HG03097 (cell line): Measurements from ENCODE around the gene KRT81.
"Not testable (repeated sequence)": the region's sequence is repeated elsewhere in the genome, so short reads cannot be mapped to it uniquely, and the experiment has no call there.

Experiments
- ATAC-seq: cut with Tn5 transposase; IDR thresholded peaks from one replicate; pipeline ENCODE4 v1.9.1; 2021; ENCODE audit not compliant: unreplicated experiment, low FRiP score

KRT81 gene

DNA sequence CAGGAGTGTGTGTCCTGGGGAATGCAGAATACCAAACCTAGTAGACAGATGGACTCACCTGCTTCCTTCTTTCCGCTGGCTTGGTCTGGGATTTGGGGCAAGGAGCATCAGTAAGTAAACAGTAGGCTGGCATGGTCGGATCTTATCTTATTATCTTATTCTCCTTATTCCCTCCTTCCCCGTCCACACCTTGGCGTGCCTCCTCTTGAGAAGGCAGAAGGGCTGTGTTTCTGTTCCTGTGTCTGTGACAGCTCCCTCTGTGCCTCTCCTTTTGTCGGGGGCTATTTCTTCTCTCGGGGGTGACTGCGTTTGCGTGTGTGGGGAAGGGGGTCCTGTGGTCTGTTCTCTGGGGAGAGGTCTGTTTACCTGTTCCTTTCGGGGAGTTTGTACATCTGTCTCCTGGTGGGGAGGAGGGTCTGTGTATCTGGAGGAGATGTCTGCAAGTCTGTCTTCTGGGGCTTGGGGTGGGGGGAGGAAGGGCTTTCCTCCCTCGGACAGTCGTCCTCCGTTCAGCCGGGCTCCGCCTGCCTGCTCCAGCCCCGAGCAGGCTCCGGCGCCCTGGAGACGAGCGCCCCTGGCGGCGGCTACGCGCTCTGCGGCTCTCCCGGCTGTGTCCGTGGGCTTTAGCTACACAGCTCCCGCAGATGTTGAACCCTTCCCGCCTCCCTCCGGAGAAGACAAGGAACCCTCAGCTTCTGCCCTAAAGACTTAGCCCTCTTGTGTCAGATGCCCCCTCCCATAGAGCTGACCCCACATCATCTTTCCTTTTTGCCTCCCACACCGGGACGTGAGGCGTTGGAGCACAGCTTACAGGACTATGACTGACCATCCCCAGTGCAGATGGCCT lies 12.5 kb downstream of the KRT81 start:
- peak; percentile 67 for ATAC-seq

DNA sequence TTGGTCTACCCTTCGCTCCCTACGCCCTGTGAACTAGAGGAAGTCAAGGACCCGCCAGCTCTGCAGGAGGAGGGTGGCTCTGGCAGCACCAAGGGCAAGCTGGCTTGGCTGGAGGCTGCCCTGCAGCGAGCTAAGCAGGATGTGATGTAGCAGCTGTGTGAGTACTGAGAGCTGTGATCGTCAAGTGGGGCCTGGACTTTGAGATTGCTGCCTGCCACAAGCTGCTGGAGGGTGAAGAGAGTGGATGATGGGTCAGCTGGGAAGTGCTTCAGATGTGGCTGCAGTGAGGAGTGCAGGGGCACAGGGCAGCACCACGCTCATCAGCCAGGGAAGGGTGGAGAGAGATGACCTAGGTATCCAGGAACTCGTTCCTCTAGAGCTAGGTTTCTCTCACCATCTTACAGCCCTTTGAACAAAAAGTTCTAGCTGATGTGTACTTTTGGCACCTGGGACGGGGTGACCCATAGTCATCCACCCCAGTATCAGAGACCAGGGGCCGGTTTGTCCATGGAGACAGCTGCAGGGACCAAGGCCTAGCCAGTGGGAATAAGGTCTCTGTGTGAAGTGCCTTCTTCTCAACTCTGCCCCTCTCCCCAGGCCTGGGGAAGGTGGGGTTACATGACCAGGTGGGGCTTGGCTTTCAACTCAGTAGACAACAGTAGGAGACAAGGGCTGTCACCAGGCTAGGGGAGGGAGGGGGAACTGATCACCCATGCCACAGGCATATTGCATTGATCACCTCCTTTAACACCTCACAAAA lies 13.7 kb downstream of the KRT81 start:
- ATAC-seq, result no peak

GRCh38 chr12:52275686-52276085 lies 15.6 kb downstream of the KRT81 start:
- no peak for ATAC-seq

GRCh38 chr12:52274521-52275120 lies 16.7 kb downstream of the KRT81 start, which contains the start of gene KRT86:
Gene KRT86 (plus strand): TSS chr12:52274645. CDS start chr12:52301917, 27,272 bp downstream.
- no peak for ATAC-seq

DNA sequence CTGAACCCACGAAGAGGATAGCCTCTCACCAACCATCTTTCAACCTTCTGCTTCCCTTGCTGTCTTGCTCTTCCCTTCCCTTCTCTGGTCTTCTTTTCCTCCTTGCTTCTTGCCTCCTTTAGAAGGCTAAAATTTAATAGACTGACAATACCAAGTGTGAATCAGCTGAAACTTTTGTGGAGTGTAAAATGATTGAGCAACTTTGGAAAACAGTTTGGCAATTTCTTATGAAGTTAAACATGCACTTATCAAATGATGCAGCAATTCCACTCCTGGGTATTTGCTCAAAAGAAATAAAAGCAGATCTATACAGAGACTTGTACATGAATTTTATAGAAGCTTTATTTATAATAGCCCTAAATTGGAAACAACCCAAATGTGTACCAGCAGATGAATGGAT lies 20.2 kb downstream of the KRT81 start:
- no peak for ATAC-seq

DNA sequence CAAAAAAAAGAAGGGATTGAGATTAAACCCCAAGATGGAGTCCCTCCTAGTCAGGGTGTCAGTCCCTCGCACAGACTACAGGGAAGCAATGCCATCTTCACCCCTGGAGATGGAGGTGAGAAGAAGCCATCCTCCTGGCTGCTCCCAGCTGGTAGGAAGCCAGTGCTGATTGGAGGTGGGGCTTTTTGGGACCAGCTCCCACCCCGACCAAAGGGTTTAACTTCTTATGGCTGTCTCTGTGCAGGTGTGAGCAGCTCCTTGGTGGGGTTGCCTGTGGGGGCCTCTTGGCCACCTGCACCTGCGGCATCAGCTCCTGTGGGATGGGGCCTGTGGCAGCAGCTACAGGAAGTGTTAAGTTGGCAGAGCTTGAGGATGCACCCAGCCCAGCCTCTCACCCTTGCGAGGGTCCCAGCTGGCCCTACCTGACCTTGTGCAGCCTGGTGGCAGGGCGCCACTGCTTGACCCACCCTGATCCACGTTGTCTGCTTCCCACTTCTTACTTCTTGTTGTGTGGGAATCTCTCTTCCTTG lies 20.7 kb downstream of the KRT81 start:
- no peak for ATAC-seq

DNA sequence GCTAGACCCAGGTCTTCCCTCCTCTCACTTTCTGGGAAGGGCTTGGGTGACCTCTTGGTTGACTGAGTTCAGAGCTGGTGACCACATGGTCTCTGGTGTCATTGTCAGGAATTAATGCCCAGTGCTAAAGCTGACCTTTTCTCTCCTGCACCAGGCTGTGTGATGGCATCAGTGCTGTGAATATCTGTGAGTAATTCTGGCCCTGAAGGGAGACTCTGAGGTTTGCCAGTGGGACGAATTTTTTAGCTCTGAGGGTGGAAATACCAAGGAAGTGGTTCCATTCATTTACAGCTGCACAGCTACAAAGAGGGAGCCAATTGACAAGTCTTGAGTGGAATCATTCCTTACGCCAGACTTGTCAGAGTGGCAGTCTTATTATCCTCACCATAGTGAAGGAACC lies 23.1 kb downstream of the KRT81 start:
- ATAC-seq, result no peak

DNA sequence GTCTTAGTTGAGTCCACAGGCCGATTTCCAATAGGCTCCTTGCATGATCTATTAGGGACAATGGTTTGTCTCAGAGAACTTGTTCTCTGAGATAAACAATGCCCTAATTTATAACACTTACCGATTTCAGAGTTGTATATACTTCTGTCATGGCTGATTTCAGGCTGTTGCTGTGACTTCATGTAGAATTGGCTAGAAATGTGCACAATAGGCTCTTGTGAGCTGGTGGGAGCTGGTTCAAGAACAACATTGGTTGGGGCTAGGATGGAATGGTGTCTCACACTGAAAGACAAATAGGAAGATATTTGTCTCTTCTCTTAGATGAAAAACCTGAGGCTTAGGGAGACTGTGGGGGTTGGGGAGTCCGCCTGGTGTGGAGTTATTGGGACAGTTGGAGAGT lies 23.6 kb downstream of the KRT81 start:
- no peak for ATAC-seq

GRCh38 chr12:52267266-52267665 lies 24.1 kb downstream of the KRT81 start:
- ATAC-seq, result no peak

DNA sequence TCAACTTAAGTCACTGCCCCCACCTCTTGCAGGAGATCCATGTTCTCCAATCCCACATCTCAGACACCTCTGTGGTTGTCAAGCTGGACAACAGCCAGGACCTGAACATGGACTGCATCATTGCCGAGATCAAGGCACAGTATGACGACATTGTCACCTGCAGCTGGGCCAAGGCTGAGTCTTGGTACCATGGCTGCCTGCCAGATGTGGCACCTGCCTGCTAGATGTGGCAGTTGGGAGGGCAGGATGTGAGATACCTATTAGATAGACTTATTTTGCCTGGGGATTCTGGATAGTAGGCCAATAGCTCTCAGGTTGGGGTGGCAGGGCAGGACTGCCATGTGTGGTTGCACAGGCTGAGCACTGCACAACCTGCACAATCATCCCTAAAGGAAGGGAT lies 24.8 kb downstream of the KRT81 start:
- no peak for ATAC-seq

DNA sequence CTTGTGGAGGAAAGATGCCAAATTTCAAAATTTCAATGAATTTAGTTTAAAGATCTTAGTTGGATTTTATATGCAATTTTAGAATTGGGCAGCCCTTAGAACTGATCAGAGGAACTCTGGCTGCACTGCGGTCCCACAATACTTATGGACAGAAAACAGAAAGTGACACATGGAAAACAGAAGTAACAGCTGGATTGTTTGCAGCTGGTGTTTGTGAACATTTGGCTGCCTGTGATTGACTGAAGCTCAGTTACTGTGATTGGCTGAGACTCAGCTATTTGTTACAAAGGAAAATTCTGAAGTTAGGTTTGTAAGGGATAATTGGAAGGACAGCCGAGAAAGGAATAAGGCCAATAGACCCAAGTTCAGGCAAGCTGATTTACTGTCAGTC lies 26.9 kb downstream of the KRT81 start:
- no peak for ATAC-seq

DNA sequence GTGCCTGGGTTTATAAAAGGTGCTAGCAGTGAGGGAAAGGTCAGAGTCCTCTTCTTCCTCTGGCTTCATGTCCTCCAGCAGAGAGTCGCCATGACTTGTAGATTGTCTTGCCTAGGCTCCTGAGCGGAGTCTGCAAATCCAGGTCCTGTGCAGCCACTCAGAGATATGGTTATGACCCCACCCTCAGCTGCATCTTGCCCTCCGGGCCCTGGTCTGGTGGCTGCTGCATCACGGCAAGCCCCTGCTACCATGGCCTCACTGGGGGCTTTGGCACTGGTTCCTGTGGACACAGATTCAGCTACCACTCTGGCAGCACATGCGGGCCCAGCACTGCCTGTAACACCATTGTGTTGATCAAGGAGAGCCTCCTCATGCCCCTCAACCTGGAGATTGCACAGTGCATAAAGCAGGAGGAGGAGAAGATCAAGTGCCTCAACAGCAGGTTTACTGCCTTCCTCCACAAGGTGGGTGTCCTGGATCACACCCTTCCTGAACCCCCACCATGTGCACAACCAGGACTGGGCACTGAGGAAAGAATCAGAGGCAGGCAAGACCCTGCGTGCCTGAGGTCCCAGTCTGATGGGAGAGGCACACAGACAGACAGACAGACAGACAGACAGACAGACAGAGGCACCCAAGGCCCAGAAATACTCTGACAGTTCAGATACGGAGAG lies 27.4 kb downstream of the KRT81 start:
- ATAC-seq, result no peak

GRCh38 chr12:52262286-52262685 lies 29.0 kb downstream of the KRT81 start:
- ATAC-seq, result no peak

- no peak for ATAC-seq
Observed at GRCh38 chr12:52261208-52261484, 30.2 kb downstream of the KRT81 start.

- no peak for ATAC-seq
Observed at GRCh38 chr12:52260361-52261207, 30.8 kb downstream of the KRT81 start.

- no peak for ATAC-seq
Observed at GRCh38 chr12:52259657-52260243, 31.6 kb downstream of the KRT81 start.

- ATAC-seq, result no peak
Observed at GRCh38 chr12:52258335-52258901, 32.9 kb downstream of the KRT81 start.

DNA sequence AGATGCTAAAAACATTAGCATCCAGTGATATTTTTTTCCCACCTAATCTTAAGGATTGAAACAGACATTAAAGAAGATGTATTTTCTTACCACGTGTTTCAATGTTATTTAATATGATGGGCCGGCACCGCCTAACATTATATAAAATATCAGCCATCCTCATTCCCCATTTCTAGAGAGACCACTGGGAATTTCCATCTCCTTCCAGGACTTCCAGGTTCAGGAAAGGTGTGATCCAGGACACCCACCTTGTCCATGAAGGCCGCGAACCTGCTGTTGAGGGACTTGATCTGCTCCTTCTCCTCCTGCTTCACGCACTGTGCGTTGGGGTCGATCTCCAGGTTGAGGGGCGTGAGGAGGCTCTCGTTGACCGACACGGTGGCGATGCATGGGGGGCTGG lies 33.4 kb downstream of the KRT81 start:
- not testable (repeated sequence) for ATAC-seq

DNA sequence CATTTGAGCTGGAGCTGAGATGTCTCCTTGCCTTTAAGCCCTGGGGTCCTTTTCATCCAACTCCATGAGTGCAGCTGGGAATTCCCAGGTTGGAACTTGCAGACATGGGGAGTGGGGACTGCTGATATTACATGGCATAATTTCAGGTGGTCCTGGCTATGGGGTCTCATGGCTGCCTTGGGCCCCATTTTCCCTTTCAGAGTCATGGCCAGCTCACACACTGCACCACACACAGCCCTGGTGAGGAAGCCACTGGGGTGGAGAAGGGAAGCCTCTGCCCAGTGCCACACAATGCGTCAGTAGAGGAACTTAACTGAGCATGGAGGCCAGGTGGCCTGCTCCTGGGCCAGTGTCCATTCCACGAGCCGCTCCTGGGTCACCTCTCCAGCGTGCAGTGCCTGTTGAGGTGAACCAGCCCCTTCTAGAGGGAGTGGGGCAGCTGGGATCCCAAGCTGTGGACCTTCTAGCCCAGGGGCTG lies 34.2 kb downstream of the KRT81 start:
- ATAC-seq, result no peak
